Astrocyte of the spinal cord (primary cell): ENCODE data around the gene SLC25A14.

Experiments used
- DNase-seq: peaks from one replicate; pipeline ENCODE4 v3.0.0; 2011; ENCODE audit warnings: low read depth, low spot score
- H3K4me3 ChIP-seq: 2 replicates; pipeline ENCODE4 v1.5.1; 2011; ENCODE audit warnings: low read depth, mild to moderate bottlenecking, low read length, moderate library complexity
- CTCF ChIP-seq: IDR thresholded peaks from 2 replicates; pipeline ENCODE4 v1.5.1; 2012; ENCODE audit warnings: low read depth, mild to moderate bottlenecking, low read length, inconsistent platforms
- in situ Hi-C: cut with HindIII; loops from 2 replicates; pipeline ENCODE4 v1.10.0; 2017; ENCODE audit warnings: low sequenced_read_pairs

Gene SLC25A14

GRCh38 chrX:130419263-130419662 is 79.5 kb downstream of the SLC25A14 start:
- DNase-seq, result no peak
- in situ Hi-C loops, result no loop called here
- H3K4me3 ChIP-seq, result no peak overlapping the region
- TF ChIP-seq CTCF, result no peak
